ENCODE results near the gene FAM181B.

The FAM181B gene

GRCh38 chr11:82732348-82732733 lies 1.3 kb downstream of the FAM181B start:
- no peaks in the 10 kb centered on the region for H3K9me3 ChIP-seq
- no peak overlapping the region for H3K27ac ChIP-seq
- H3K4me1 ChIP-seq (ENCODE audit: control insufficient read depth in 1 of 2, insufficient read depth in 1 of 2, low read depth in 1 of 2, low read length in 1 of 2) = peaks cover 0 to 10% of the 10 kb centered on the region in 2 experiments
- no peak overlapping the region for H3K4me3 ChIP-seq (ENCODE audit: low read depth in 1 of 2, low read length in 1 of 2)
- no peak for TF ChIP-seq CTCF (IDR thresholded peaks at IDR 0.05)
- H3K27me3 ChIP-seq = peaks cover 98% of the 10 kb centered on the region
- H3K36me3 ChIP-seq = no peaks in the 10 kb centered on the region

- no peak overlapping the region for H3K4me3 ChIP-seq (ENCODE audit: low read depth in 1 of 2, low read length in 1 of 2)
- TF ChIP-seq CTCF (IDR thresholded peaks at IDR 0.05) = no peak
- H3K9me3 ChIP-seq = no peaks in the 10 kb centered on the region
- H3K36me3 ChIP-seq = no peaks in the 10 kb centered on the region
- H3K4me1 ChIP-seq (ENCODE audit: control insufficient read depth in 1 of 2, insufficient read depth in 1 of 2, low read depth in 1 of 2, low read length in 1 of 2) = peaks cover 0 to 10% of the 10 kb centered on the region in 2 experiments
- no peak overlapping the region for H3K27ac ChIP-seq
- peaks cover 93% of the 10 kb centered on the region for H3K27me3 ChIP-seq
Measured at GRCh38 chr11:82731691-82732277, 1.9 kb downstream of the FAM181B start.

GRCh38 chr11:82730754-82731153 lies 2.9 kb downstream of the FAM181B start:
- no peak overlapping the region for H3K4me3 ChIP-seq (ENCODE audit: low read depth in 1 of 2, low read length in 1 of 2)
- peaks cover 0 to 10% of the 10 kb centered on the region in 2 experiments for H3K4me1 ChIP-seq (ENCODE audit: control insufficient read depth in 1 of 2, insufficient read depth in 1 of 2, low read depth in 1 of 2, low read length in 1 of 2)
- peaks cover 89% of the 10 kb centered on the region for H3K27me3 ChIP-seq
- no peak for TF ChIP-seq CTCF (IDR thresholded peaks at IDR 0.05)
- H3K9me3 ChIP-seq = no peaks in the 10 kb centered on the region
- H3K36me3 ChIP-seq = no peaks in the 10 kb centered on the region
- H3K27ac ChIP-seq = no peak overlapping the region

GRCh38 chr11:82730286-82730685 lies 3.4 kb downstream of the FAM181B start:
- Histone ChIP-seq H3K27ac (no peak overlapping the region), H3K4me3 (ENCODE audit: low read depth in 1 of 2, low read length in 1 of 2) (no peak overlapping the region), H3K9me3 (no peaks in the 10 kb centered on the region), H3K27me3 (peaks cover 89% of the 10 kb centered on the region), H3K4me1 (ENCODE audit: control insufficient read depth in 1 of 2, insufficient read depth in 1 of 2, low read depth in 1 of 2, low read length in 1 of 2) (peaks cover 0 to 10% of the 10 kb centered on the region in 2 experiments), H3K36me3 (no peaks in the 10 kb centered on the region)
- TF ChIP-seq CTCF (IDR thresholded peaks at IDR 0.05) = no peak

- no peak overlapping the region for H3K27ac ChIP-seq
- H3K36me3 ChIP-seq = no peaks in the 10 kb centered on the region
- TF ChIP-seq CTCF (IDR thresholded peaks at IDR 0.05) = no peak
- H3K4me3 ChIP-seq (ENCODE audit: low read depth in 1 of 2, low read length in 1 of 2) = no peak overlapping the region
- no peaks in the 10 kb centered on the region for H3K9me3 ChIP-seq
- peaks cover 57% of the 10 kb centered on the region for H3K27me3 ChIP-seq
- H3K4me1 ChIP-seq (ENCODE audit: control insufficient read depth in 1 of 2, insufficient read depth in 1 of 2, low read depth in 1 of 2, low read length in 1 of 2) = no peaks in the 10 kb centered on the region
Measured at GRCh38 chr11:82724026-82724425, 9.6 kb downstream of the FAM181B start.

Measured in neutrophil (primary cell).